NB4 (cell line): ENCODE measurements around the gene TRO.

Experiments
- MAX ChIP-seq: IDR thresholded peaks from 2 replicates; pipeline ENCODE4 v1.6.1; 2011; ENCODE audit warnings: low read depth, low read length
- POLR2A ChIP-seq: IDR thresholded peaks from 2 replicates; pipeline ENCODE4 v1.6.1; 2011; ENCODE audit warnings: mild to moderate bottlenecking; ENCODE audit not compliant: insufficient read length; ENCODE audit errors: extremely low read depth
- TF ChIP-seq, protein P1 (sequence below): IDR thresholded peaks from one replicate; pipeline ENCODE4 v1.5.1; 2012; ENCODE audit warnings: low read depth, low read length

DNA sequence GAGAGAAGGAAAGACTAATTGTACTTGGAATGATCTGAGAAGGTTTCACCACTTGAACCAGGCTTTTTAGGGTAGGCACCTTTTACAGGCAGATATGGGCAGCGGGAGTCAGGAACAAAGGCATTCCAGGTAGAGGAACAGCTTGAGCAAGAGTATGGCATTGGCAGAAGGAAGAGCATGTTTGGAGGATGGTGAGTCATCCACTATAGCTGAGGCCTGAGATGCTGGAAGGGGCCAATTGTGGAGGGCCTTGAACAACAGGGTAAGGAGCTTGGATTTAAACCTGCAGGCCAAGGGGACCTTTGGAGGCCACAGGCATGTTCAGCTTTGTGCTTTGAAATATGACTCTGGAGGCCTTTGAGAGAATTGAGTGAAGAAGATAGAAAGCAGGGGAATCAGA lies 41.1 kb downstream of the TRO start:
- TF ChIP-seq, protein P1, sequence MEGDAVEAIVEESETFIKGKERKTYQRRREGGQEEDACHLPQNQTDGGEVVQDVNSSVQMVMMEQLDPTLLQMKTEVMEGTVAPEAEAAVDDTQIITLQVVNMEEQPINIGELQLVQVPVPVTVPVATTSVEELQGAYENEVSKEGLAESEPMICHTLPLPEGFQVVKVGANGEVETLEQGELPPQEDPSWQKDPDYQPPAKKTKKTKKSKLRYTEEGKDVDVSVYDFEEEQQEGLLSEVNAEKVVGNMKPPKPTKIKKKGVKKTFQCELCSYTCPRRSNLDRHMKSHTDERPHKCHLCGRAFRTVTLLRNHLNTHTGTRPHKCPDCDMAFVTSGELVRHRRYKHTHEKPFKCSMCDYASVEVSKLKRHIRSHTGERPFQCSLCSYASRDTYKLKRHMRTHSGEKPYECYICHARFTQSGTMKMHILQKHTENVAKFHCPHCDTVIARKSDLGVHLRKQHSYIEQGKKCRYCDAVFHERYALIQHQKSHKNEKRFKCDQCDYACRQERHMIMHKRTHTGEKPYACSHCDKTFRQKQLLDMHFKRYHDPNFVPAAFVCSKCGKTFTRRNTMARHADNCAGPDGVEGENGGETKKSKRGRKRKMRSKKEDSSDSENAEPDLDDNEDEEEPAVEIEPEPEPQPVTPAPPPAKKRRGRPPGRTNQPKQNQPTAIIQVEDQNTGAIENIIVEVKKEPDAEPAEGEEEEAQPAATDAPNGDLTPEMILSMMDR: no peak
- no peak for TF ChIP-seq POLR2A
- TF ChIP-seq MAX: no peak
